ENCODE results near the gene RAI1.

The RAI1 gene

DNA sequence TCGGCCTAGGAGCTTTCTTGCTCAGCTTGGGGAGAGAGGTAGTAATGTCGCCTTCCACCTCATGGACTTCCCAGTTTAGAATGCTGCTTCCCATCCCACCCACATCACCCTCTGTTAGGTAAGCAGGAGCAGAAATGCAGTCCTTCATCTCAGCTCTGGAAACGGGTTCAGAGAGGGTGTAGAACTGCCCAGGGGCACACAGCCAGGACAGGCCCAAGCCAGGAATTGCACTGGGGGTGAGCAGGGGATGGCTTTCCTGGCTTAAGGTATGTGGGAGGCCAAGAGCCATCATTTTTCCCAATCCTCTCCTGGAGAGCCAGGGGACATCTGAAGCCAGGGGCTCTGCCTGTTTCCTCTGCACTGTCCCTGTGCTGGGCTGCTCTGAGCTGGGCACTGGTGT is 33.6 kb downstream of the RAI1 start (continued):
- TF ChIP-seq, protein P1, sequence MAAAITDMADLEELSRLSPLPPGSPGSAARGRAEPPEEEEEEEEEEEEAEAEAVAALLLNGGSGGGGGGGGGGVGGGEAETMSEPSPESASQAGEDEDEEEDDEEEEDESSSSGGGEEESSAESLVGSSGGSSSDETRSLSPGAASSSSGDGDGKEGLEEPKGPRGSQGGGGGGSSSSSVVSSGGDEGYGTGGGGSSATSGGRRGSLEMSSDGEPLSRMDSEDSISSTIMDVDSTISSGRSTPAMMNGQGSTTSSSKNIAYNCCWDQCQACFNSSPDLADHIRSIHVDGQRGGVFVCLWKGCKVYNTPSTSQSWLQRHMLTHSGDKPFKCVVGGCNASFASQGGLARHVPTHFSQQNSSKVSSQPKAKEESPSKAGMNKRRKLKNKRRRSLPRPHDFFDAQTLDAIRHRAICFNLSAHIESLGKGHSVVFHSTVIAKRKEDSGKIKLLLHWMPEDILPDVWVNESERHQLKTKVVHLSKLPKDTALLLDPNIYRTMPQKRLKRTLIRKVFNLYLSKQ (tag by site-specific recombination; IDR thresholded peaks at IDR 0.05; ENCODE audit: borderline replicate concordance), result no peak

DNA sequence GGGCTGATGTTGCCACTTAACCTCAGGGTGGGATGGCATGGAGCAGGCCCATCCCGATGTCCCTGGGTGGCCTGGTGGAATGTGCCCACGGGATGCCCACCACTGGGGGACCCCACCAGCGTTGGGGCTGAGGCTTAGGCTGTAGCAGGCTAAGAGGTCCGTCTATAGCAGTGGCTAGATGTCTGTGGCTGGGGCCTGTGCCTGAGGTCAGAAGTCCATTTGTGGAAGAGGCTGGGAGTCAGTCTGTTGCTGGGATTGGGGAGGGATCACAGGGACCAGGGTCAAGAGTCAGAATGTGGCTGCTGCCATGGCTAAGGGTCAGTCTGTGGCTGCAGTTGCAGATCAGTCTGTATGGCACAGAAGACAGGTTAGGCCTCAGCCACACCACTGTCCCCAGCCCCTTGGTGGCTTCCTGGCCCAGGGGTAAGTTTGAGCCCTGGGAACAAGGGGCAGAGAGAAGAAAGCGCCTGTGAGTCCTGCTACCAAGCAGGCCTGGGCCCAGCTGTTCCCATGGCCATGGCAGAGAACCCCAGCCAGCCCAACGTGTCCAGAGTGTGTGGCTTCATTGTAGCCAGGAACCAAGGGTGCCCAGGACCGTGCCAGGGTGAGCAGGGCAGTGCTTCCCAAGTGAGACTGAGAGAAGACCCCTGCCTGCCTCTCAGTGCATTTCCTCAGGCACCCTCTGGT is 35.7 kb downstream of the RAI1 start:
- 0 out of 2 replicates have a peak, but pooled peaks have one; percentile 41 for TF ChIP-seq GLIS2 (tag by site-specific recombination; IDR thresholded peaks at IDR 0.05)
- TF ChIP-seq, protein P2, sequence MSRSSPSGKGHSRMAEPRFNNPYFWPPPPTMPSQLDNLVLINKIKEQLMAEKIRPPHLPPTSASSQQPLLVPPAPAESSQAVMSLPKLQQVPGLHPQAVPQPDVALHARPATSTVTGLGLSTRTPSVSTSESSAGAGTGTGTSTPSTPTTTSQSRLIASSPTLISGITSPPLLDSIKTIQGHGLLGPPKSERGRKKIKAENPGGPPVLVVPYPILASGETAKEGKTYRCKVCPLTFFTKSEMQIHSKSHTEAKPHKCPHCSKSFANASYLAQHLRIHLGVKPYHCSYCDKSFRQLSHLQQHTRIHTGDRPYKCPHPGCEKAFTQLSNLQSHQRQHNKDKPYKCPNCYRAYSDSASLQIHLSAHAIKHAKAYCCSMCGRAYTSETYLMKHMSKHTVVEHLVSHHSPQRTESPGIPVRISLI (tag by site-specific recombination; IDR thresholded peaks at IDR 0.05), result no peak
- TF ChIP-seq ZNF214 (tag by site-specific recombination; IDR thresholded peaks at IDR 0.05; ENCODE audit: borderline replicate concordance), result no peak
- peaks cover 16% of the 10 kb centered on the region for H3K4me1 ChIP-seq (ENCODE audit: control insufficient read depth, insufficient read depth, low read length)
- H3K36me3 ChIP-seq (ENCODE audit: control insufficient read depth in 2 of 2, insufficient read depth in 1 of 2, low read length in 2 of 2), result peaks cover 0 to 3% of the 10 kb centered on the region in 2 experiments; a peak in 2 of 3 replicates
- no peak overlapping the region for H3K4me3 ChIP-seq (ENCODE audit: low read depth, low read length)
- no peak overlapping the region for H3K27ac ChIP-seq (ENCODE audit: extremely low read depth, low read depth, low read length)
- ChIA-PET CTCF (interaction anchor here (0.6 kb wide), 1 partner anchor 9 kb away, joined by 4 read pairs; no protein-coding TSS in a partner anchor), POLR2A (interaction anchor here (0.5 kb wide), 1 partner anchor 124 kb away, joined by 3 read pairs; no protein-coding TSS in a partner anchor)
- no peaks in the 10 kb centered on the region for H3K9me3 ChIP-seq (ENCODE audit: control insufficient read depth, insufficient read depth, low read depth, low read length)

DNA sequence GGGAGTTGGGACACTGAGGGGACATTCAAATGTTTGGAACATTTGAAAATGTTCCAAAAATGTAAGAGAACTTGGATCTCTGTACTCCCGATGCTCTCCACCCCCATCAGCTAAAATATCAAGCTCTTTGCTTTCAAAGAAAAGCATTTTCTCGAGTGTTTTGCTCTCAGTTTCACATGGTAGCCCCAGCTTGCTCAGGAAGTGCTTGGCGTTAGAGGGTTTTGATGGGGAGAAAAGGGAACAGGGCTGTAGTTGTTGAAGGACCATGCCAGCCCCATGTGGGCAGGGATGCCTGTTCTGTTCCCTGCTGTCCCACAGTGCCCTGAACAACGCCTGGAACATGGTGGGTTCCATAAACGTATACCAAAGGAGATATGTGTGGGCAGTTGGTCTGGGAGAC is 37.0 kb downstream of the RAI1 start:
- peaks cover 0 to 3% of the 10 kb centered on the region in 2 experiments for H3K36me3 ChIP-seq (ENCODE audit: control insufficient read depth in 2 of 2, insufficient read depth in 1 of 2, low read length in 2 of 2)
- peaks cover 14% of the 10 kb centered on the region for H3K4me1 ChIP-seq (ENCODE audit: control insufficient read depth, insufficient read depth, low read length)
- POLR2A ChIA-PET, result no interaction called here
- CTCF ChIA-PET, result interaction anchor here (0.6 kb wide), 1 partner anchor 29 kb away, joined by 5 read pairs; no protein-coding TSS in a partner anchor
- H3K4me3 ChIP-seq (ENCODE audit: low read depth, low read length), result no peak overlapping the region
- H3K9me3 ChIP-seq (ENCODE audit: control insufficient read depth, insufficient read depth, low read depth, low read length), result no peaks in the 10 kb centered on the region
- H3K27ac ChIP-seq (ENCODE audit: extremely low read depth, low read depth, low read length), result no peak overlapping the region
- TF ChIP-seq ZNF777 (tag by site-specific recombination; IDR thresholded peaks at IDR 0.05; ENCODE audit: borderline replicate concordance) (no peak), ZNF658 (tag by site-specific recombination; IDR thresholded peaks at IDR 0.05) (no peak), ZFP41 (tag by site-specific recombination; IDR thresholded peaks at IDR 0.05; ENCODE audit: borderline replicate concordance) (no peak), GLIS1 (tag by site-specific recombination; IDR thresholded peaks at IDR 0.05) (no peak), ZNF610 (tag by site-specific recombination; IDR thresholded peaks at IDR 0.05; ENCODE audit: borderline replicate concordance) (no peak), REPIN1 (tag by site-specific recombination; IDR thresholded peaks at IDR 0.05; ENCODE audit: low read depth) (no peak), ZNF48 (tag by site-specific recombination; IDR thresholded peaks at IDR 0.05) (no peak)
- TF ChIP-seq, protein P3, sequence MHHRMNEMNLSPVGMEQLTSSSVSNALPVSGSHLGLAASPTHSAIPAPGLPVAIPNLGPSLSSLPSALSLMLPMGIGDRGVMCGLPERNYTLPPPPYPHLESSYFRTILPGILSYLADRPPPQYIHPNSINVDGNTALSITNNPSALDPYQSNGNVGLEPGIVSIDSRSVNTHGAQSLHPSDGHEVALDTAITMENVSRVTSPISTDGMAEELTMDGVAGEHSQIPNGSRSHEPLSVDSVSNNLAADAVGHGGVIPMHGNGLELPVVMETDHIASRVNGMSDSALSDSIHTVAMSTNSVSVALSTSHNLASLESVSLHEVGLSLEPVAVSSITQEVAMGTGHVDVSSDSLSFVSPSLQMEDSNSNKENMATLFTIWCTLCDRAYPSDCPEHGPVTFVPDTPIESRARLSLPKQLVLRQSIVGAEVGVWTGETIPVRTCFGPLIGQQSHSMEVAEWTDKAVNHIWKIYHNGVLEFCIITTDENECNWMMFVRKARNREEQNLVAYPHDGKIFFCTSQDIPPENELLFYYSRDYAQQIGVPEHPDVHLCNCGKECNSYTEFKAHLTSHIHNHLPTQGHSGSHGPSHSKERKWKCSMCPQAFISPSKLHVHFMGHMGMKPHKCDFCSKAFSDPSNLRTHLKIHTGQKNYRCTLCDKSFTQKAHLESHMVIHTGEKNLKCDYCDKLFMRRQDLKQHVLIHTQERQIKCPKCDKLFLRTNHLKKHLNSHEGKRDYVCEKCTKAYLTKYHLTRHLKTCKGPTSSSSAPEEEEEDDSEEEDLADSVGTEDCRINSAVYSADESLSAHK (tag by site-specific recombination; IDR thresholded peaks at IDR 0.05), result no peak
- TF ChIP-seq, protein P4, sequence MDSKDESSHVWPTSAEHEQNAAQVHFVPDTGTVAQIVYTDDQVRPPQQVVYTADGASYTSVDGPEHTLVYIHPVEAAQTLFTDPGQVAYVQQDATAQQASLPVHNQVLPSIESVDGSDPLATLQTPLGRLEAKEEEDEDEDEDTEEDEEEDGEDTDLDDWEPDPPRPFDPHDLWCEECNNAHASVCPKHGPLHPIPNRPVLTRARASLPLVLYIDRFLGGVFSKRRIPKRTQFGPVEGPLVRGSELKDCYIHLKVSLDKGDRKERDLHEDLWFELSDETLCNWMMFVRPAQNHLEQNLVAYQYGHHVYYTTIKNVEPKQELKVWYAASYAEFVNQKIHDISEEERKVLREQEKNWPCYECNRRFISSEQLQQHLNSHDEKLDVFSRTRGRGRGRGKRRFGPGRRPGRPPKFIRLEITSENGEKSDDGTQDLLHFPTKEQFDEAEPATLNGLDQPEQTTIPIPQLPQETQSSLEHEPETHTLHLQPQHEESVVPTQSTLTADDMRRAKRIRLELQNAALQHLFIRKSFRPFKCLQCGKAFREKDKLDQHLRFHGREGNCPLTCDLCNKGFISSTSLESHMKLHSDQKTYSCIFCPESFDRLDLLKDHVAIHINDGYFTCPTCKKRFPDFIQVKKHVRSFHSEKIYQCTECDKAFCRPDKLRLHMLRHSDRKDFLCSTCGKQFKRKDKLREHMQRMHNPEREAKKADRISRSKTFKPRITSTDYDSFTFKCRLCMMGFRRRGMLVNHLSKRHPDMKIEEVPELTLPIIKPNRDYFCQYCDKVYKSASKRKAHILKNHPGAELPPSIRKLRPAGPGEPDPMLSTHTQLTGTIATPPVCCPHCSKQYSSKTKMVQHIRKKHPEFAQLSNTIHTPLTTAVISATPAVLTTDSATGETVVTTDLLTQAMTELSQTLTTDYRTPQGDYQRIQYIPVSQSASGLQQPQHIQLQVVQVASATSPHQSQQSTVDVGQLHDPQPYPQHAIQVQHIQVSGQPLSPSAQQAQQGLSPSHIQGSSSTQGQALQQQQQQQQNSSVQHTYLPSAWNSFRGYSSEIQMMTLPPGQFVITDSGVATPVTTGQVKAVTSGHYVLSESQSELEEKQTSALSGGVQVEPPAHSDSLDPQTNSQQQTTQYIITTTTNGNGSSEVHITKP (tag by site-specific recombination; IDR thresholded peaks at IDR 0.05), result no peak
- TF ChIP-seq, protein P5, sequence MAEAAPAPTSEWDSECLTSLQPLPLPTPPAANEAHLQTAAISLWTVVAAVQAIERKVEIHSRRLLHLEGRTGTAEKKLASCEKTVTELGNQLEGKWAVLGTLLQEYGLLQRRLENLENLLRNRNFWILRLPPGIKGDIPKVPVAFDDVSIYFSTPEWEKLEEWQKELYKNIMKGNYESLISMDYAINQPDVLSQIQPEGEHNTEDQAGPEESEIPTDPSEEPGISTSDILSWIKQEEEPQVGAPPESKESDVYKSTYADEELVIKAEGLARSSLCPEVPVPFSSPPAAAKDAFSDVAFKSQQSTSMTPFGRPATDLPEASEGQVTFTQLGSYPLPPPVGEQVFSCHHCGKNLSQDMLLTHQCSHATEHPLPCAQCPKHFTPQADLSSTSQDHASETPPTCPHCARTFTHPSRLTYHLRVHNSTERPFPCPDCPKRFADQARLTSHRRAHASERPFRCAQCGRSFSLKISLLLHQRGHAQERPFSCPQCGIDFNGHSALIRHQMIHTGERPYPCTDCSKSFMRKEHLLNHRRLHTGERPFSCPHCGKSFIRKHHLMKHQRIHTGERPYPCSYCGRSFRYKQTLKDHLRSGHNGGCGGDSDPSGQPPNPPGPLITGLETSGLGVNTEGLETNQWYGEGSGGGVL (tag by site-specific recombination; IDR thresholded peaks at IDR 0.05), result no peak

Measured in HEK293 (cell line).